Endothelial cell (in vitro differentiated cells): ENCODE data around the gene TICAM1. TPM values are rescaled to one million over a fixed set of nuclear protein-coding genes. Genes with fewer than 3 reads are reported as not detected.

ENCODE experiments used
- DNase-seq: peaks from one replicate; pipeline ENCODE4 v3.0.0; 2021; ENCODE audit warnings: low spot score
- H3K27ac Mint-ChIP-seq: one replicate; pipeline ENCODE4 v1.8.0; 2021; ENCODE audit warnings: mixed read lengths, inconsistent platforms; ENCODE audit not compliant: unreplicated experiment
- H3K27me3 Mint-ChIP-seq: one replicate; pipeline ENCODE4 v1.8.0; 2021; ENCODE audit warnings: mild to moderate bottlenecking, moderate library complexity, mixed read lengths, inconsistent platforms; ENCODE audit not compliant: unreplicated experiment
- H3K36me3 Mint-ChIP-seq: one replicate; pipeline ENCODE4 v1.8.0; 2021; ENCODE audit warnings: mild to moderate bottlenecking, low read depth, mixed read lengths, inconsistent platforms; ENCODE audit not compliant: unreplicated experiment
- H3K4me1 Mint-ChIP-seq: one replicate; pipeline ENCODE4 v1.8.0; 2021; ENCODE audit warnings: mild to moderate bottlenecking, mixed read lengths, inconsistent platforms; ENCODE audit not compliant: unreplicated experiment
- H3K4me3 Mint-ChIP-seq: one replicate; pipeline ENCODE4 v1.8.0; 2021; ENCODE audit warnings: mild to moderate bottlenecking, mixed read lengths, inconsistent platforms; ENCODE audit not compliant: unreplicated experiment
- H3K9me3 Mint-ChIP-seq: one replicate; pipeline ENCODE4 v1.8.0; 2021; ENCODE audit warnings: mixed read lengths, inconsistent platforms; ENCODE audit not compliant: unreplicated experiment
- microRNA-seq: library from miRNA; unstranded; fragments of <30 nt; microRNA quantifications from one replicate; pipeline ENCODE4, GENCODE V29; 2020; ENCODE audit not compliant: unreplicated experiment
- total RNA-seq: library from RNA; stranded (reverse); fragmentation: NEBNext Ultra II Directional; extraction: Animal tissue kit (Norgen Biotek cat#: 25700); gene quantifications from one replicate; pipeline ENCODE4 v1.2.1, GENCODE V29; 2021; ENCODE audit not compliant: unreplicated experiment
- TF ChIP-seq, protein P1 (sequence below): fragments of 200-600 bp; sonication (generic); IDR thresholded peaks from one replicate; pipeline ENCODE4 v1.5.0; 2021; ENCODE audit warnings: antibody characterized with exemption; ENCODE audit not compliant: unreplicated experiment

Gene TICAM1
- total RNA-seq, 1 donor from 2014 or later: 3.5 TPM

GRCh38 chr19:4774136-4774535 lies 57.4 kb downstream of the TICAM1 start:
- Mint-ChIP-seq H3K27ac (no peak overlapping the region), H3K36me3 (no peaks in the 10 kb centered on the region), H3K4me3 (no peak overlapping the region), H3K27me3 (peaks cover 7% of the 10 kb centered on the region), H3K9me3 (no peaks in the 10 kb centered on the region), H3K4me1 (no peaks in the 10 kb centered on the region)
- DNase-seq: no peak
- TF ChIP-seq, protein P1, sequence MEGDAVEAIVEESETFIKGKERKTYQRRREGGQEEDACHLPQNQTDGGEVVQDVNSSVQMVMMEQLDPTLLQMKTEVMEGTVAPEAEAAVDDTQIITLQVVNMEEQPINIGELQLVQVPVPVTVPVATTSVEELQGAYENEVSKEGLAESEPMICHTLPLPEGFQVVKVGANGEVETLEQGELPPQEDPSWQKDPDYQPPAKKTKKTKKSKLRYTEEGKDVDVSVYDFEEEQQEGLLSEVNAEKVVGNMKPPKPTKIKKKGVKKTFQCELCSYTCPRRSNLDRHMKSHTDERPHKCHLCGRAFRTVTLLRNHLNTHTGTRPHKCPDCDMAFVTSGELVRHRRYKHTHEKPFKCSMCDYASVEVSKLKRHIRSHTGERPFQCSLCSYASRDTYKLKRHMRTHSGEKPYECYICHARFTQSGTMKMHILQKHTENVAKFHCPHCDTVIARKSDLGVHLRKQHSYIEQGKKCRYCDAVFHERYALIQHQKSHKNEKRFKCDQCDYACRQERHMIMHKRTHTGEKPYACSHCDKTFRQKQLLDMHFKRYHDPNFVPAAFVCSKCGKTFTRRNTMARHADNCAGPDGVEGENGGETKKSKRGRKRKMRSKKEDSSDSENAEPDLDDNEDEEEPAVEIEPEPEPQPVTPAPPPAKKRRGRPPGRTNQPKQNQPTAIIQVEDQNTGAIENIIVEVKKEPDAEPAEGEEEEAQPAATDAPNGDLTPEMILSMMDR: no peak

DNA sequence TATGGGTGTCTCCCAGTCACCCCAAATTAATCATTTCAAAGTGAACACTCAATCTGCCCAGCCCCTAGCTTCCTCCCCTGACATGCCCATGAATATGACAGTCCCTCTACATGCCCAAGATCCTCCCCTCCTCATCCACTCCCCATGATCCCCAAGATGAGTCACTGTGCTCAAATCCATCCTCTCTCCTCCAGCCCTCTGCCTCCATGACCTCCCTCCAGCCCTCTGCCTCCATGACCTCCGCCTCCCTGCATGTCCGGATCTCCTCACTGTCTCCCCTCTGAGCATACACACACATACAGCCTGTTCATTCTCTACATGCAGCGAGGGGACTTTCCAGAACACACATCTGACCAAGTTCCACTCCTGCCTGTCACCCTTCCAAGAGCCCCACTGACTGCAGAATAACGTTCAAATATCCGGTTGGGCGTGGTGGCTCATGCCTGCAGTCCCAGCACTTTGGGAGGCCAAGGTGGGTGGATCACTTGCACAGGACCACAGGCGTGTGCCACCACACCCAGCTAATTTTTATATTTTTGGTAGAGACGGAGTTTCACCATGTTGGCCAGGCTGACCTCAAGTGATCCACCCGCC lies 58.4 kb downstream of the TICAM1 start:
- Mint-ChIP-seq H3K9me3 (no peaks in the 10 kb centered on the region), H3K4me1 (no peaks in the 10 kb centered on the region), H3K4me3 (no peak overlapping the region), H3K27me3 (peaks cover 7% of the 10 kb centered on the region), H3K36me3 (no peaks in the 10 kb centered on the region), H3K27ac (no peak overlapping the region)
- TF ChIP-seq, protein P1: no peak
- no peak for DNase-seq

- peaks cover 7% of the 10 kb centered on the region for H3K27me3 Mint-ChIP-seq
- no peak overlapping the region for H3K4me3 Mint-ChIP-seq
- TF ChIP-seq, protein P1: no peak
These were observed 58.9 kb downstream of the TICAM1 start for GRCh38 chr19:4772566-4772965.

DNA sequence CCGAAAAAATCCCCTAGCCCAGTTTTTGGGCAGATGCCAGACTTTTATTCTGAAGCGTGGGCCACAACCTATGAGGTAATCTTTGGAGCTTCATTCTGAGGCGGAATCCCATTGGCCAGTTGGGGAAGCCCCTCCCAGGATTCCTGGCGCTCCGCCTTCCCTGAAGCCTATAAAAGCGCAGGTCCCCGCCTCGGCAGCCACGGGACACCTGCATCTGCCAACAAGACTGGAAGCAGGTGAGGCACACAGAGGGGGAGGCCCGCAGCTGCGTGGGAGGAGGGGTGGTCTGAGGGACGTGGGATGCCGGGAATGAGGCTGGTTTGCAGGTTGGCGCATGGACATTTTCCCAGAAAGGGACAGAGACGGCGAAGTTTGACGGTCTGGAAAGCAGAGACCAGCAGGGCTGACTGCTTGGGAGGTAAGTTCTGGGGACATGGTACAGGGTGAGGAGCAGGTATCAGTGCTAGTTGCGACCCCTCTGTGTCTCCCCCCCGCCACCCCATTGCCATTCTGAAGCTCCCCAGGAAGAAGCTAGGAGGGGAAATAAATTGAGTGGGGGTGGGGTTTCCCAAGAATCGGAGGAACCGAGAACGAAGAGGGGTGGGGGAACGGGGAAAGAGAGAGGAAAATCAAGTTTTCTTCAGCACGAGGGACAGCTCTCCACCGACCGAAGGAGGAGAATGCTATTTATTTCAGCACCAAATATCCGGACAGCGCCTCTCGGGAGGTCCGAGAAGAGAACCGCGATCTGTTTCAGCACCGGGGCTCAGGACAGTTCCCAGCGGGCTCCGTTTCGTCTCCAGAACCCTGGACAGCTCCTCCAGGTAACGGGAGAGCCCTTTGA lies 62.4 kb downstream of the TICAM1 start:
- Mint-ChIP-seq H3K27ac (no peak overlapping the region), H3K4me1 (no peaks in the 10 kb centered on the region), H3K4me3 (no peak overlapping the region), H3K36me3 (no peaks in the 10 kb centered on the region), H3K9me3 (no peaks in the 10 kb centered on the region), H3K27me3 (peaks cover 9% of the 10 kb centered on the region)
- TF ChIP-seq, protein P1: no peak
- peak; percentile 94 for DNase-seq

More at GRCh38 chr19:4772566-4772965, 58.9 kb downstream of the TICAM1 start:
- no peaks in the 10 kb centered on the region for H3K9me3 Mint-ChIP-seq
- H3K4me1 Mint-ChIP-seq: no peaks in the 10 kb centered on the region
- H3K27ac Mint-ChIP-seq: no peak overlapping the region
- no peak for DNase-seq
- H3K36me3 Mint-ChIP-seq: no peaks in the 10 kb centered on the region

Small RNAs within 50 kb of the gene (microRNA-seq; reads per million reads assigned to microRNA genes)
- not detected for gene MIR7-3

Other genes starting within 250 kb of the TICAM1 start
- gene TNFAIP8L1, start 192.2 kb downstream of the TICAM1 start, total RNA-seq: 60.1 TPM
- gene MYDGF, start 161.4 kb downstream of the TICAM1 start, total RNA-seq: 112 TPM
- gene DPP9, start 107.9 kb downstream of the TICAM1 start, total RNA-seq: 63.3 TPM
- 12.0 TPM for gene FEM1A, start 40.0 kb downstream of the TICAM1 start, total RNA-seq
- 73.1 TPM for gene PLIN3, start 36.0 kb upstream of the TICAM1 start, total RNA-seq
- gene ARRDC5, start 71.2 kb upstream of the TICAM1 start, total RNA-seq: not detected
- gene UHRF1, start 77.8 kb upstream of the TICAM1 start, total RNA-seq: 16.8 TPM
- gene KDM4B, start 137.4 kb upstream of the TICAM1 start, total RNA-seq: 42.4 TPM